LHCN-M2 (cell line): ENCODE data around the gene EPN3. TPM values are rescaled to one million over a fixed set of nuclear protein-coding genes. Genes with fewer than 3 reads are reported as not detected.
A peak's percentile ranks its signal among the peaks of the same experiment; 100 is the strongest.

Experiments
- DNase-seq: peaks from one replicate; pipeline ENCODE4 v3.0.0-alpha.2; 2012; ENCODE audit warnings: low read depth
- total RNA-seq: library from RNA; depleted of rRNA; stranded (reverse); fragments of >200 nt; gene quantifications from 2 replicates; pipeline ENCODE4 v1.2.3, GENCODE V29; 2014

Gene EPN3
- total RNA-seq, 1 experiment from 2014 or later = 0.11 TPM

GRCh38 chr17:50534222-50534978, 1.9 kb downstream of the EPN3 start:
- no peak for DNase-seq

- DNase-seq = no peak
Measured at GRCh38 chr17:50534979-50535326, 2.4 kb downstream of the EPN3 start.

GRCh38 chr17:50535407-50535806, 2.9 kb downstream of the EPN3 start:
- no peak for DNase-seq

- DNase-seq = no peak
Measured at GRCh38 chr17:50536683-50537646, 4.4 kb downstream of the EPN3 start.

DNA sequence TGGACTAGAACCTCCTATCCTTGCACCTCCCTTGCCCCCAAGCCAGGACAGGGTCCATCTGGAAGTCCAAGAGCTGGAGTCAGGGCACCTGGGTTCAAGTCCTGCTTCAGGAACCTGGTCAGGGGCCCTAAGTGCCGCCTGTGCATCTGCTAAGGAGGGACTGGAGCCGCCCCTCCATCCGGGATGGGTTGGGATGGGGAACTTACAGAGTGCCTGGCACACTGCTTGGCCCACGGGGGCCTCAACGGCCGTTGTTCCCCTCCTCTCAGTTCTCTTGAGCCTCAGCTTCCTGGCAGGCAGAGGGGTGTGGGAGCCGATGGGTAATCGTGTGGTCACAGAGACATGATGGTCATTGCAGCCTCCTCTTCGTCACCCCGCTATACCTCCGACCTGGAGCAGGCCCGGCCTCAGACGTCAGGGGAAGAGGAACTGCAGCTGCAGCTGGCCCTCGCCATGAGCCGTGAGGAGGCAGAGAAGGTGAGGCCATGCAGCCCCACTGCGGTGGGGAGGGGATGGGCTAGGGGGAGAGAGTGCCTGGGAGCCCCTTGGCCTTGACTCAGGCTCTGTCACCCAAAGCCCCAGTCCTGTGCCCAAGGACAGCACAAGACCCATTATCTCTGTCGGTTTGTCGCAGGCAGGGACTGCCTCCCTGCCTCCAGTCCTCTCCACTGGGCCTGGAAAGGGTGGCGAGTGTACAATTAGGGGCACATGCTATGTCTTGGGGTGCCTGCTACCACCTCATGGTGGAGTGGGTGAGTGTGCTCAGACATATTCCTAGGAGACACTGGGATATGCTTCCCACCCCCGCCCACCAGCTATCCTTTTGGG, 5.4 kb downstream of the EPN3 start:
- no peak for DNase-seq

GRCh38 chr17:50538549-50539410, 6.2 kb downstream of the EPN3 start:
- DNase-seq = no peak

GRCh38 chr17:50539762-50540559, 7.4 kb downstream of the EPN3 start:
- DNase-seq = no peak

DNA sequence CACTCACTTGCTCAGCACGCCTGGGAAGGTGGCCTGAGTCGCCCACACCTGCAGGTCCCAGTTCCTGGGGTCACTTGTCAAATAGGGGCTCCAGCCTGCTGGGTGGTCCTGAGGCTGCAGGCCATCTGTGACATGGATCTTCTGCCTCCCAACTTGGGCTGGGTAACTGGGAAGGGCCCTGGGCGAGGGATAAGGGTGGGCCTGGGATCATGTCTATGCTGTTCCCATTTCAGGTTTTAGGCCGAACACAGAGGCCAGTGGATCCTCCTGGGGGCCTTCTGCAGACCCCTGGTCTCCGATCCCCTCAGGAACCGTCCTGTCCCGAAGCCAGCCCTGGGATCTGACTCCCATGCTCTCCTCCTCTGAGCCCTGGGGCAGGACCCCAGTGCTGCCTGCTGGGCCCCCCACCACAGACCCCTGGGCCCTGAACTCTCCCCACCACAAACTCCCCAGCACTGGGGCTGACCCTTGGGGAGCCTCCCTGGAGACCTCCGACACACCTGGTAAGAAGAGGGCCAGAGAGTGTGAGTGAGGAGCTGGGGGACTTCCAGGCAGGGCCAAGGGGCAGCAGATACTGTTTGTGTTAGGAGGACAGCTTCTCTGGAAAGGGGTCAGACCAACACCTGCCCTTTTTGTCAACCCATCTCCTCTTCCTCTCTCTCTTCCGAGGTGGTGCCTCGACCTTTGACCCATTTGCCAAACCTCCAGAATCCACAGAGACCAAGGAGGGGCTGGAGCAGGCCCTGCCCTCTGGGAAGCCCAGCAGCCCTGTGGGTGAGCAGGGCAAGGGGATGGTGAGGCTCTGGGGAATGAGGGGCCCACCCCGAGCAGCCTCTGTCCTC, 8.2 kb downstream of the EPN3 start:
- no peak for DNase-seq

DNA sequence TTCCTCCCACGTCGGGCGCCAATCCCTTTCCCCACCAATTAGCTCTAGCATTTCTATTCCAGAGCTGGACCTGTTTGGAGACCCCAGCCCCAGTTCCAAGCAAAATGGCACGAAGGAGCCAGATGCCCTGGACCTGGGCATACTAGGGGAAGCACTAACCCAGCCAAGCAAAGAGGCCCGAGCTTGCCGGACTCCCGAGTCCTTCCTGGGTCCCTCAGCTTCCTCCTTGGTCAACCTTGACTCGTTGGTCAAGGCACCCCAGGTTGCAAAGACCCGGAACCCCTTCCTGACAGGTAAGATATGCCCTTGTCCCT, 8.8 kb downstream of the EPN3 start:
- DNase-seq = no peak

DNA sequence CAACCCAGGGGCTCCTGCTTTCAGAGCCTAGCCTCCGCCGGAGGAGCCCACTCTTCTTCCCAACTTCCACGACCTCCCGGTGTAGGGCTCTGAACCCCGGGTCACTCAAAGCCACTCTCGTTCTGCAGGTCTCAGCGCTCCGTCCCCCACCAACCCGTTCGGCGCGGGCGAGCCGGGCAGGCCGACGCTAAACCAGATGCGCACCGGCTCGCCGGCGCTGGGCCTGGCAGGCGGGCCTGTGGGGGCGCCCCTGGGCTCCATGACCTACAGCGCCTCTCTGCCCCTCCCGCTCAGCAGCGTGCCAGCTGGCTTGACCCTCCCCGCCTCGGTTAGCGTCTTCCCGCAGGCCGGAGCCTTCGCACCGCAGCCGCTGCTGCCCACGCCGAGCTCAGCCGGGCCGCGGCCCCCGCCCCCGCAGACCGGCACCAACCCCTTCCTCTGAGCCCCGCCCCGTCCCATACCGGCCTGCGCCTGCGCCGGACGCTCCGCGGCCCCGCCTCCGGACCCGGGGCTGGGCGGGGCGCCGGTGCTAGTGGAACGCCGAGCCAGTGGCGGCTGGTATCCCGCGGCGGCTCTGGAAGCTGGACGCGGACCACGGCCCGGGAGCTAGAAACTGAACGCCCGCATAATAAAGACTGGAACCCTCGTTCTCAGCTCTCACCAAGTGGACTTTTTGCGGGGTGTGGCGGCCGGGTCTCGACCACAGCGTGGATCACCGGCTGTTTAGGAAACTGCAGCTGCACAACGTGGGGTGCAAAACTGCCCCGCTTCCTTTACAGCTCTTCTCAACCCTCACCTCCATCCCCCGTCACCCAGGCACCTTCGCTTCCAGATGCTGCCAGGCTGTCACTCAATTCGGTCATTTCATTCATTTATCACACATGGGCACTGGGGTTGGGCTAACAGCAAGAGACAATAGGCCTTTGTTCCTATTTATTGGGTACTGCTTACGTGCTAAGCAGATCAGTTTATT, 9.5 kb downstream of the EPN3 start:
- DNase-seq = peak; percentile 69

- no peak for DNase-seq
Measured at GRCh38 chr17:50542795-50543774, 10.6 kb downstream of the EPN3 start.

DNA sequence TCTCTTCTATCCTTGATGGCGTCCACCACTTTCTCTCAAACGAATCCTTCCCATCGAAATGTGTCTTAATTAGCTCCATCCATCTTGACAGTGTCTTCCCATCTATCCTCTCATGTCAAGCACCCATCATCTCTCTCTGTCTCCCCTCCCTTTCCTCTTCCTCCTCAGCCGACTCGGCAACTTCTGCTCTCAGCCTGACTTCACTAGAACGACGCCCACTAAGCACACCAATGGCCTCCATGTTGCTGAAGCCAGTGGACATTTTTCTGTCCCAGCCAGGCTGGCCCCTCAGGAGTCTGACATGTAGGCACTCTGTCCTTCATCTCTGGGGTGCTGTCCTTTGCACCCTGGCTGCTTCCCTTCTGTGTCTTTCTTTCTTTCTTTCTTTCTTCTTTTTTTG, 12.0 kb downstream of the EPN3 start:
- DNase-seq = no peak

DNA sequence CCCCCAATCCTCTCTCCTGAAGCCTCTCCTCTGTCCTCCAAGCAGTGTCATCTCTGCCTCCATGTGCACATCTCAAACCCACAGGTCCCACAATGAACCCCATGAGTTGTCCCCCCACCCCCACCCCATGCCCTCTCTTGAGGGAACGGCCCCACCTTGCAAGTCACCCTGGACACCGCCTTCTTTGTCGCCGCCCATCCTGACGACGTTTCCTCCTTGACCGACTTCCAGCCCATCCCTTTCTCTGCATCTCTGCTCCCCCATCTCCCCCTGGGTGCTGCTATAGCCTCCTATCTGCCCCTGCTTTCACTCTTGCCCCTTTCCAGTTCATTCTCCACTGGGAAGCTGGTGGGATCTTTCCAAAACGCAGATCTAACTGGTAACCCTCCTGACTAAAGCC, 12.8 kb downstream of the EPN3 start:
- DNase-seq = no peak

- DNase-seq = no peak
Measured at GRCh38 chr17:50546701-50547034, 14.1 kb downstream of the EPN3 start.

GRCh38 chr17:50547035-50547735, 14.7 kb downstream of the EPN3 start, which contains the start of gene SPATA20:
Gene SPATA20, plus strand, starts transcription at chr17:50547174. Its CDS starts 35 bp downstream, at chr17:50547209.
- DNase-seq = peak; percentile 79

DNA sequence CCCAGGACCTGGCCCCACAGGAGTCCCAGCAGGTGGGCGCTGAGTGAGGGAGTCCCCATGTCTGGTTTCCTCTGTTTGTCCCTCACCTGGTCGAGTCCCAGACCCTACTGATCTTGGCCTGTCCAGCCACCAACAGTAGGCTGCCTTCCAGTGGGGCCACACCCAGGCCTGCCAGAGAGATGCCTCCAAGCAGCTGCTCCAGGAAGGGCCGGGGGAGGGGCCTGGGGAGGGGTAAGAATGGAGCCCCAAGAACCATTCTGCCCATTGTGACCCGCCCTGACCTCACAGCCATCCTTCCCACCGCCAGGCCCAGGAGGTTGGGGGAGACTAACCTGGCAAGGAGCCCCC, 15.2 kb downstream of the EPN3 start:
- peak; percentile 72 for DNase-seq
